CD4-positive, alpha-beta T cell treated with Interleukin-17A for 4 hours (primary cell): ENCODE results near the gene POLE.
A peak's percentile ranks its signal among the peaks of the same experiment; 100 is the strongest.

Source experiments
- DNase-seq: peaks from one replicate; pipeline ENCODE4 v3.0.0-alpha.2; 2020; ENCODE audit warnings: mixed read lengths

POLE gene

GRCh38 chr12:132687211-132688164 lies at the start of gene POLE, which contains the start of gene PXMP2:
Gene POLE, minus strand, starts transcription at chr12:132687342. Its CDS starts 27 bp downstream, at chr12:132687315.
Gene PXMP2, plus strand, starts transcription at chr12:132687587. Its CDS starts 84 bp downstream, at chr12:132687671.
- peak; percentile 97 for DNase-seq

GRCh38 chr12:132736913-132737312 lies 49.8 kb upstream of the POLE start:
- DNase-seq, result no peak

- no peak for DNase-seq
These were observed 49.2 kb upstream of the POLE start for GRCh38 chr12:132736378-132736777.

GRCh38 chr12:132735496-132735895 lies 48.4 kb upstream of the POLE start:
- no peak for DNase-seq

- DNase-seq, result no peak
These were observed 47.1 kb upstream of the POLE start for GRCh38 chr12:132734206-132734605.

- DNase-seq, result no peak
These were observed 44.4 kb upstream of the POLE start for GRCh38 chr12:132731574-132731973.

GRCh38 chr12:132730353-132730752 lies 43.2 kb upstream of the POLE start:
- no peak for DNase-seq

GRCh38 chr12:132729541-132730320 lies 42.6 kb upstream of the POLE start:
- DNase-seq, result no peak

GRCh38 chr12:132728502-132728901 lies 41.4 kb upstream of the POLE start:
- DNase-seq, result no peak

GRCh38 chr12:132727091-132727794 lies 40.1 kb upstream of the POLE start:
- no peak for DNase-seq

GRCh38 chr12:132726386-132726785 lies 39.2 kb upstream of the POLE start:
- DNase-seq, result no peak

- no peak for DNase-seq
These were observed 37.5 kb upstream of the POLE start for GRCh38 chr12:132724506-132725241.

- no peak for DNase-seq
These were observed 36.6 kb upstream of the POLE start for GRCh38 chr12:132723764-132724140.

- no peak for DNase-seq
These were observed 36.0 kb upstream of the POLE start for GRCh38 chr12:132723015-132723763.

GRCh38 chr12:132720606-132721345 lies 33.6 kb upstream of the POLE start:
- DNase-seq, result no peak

- DNase-seq, result no peak
These were observed 32.8 kb upstream of the POLE start for GRCh38 chr12:132719954-132720324.

- no peak for DNase-seq
These were observed 32.2 kb upstream of the POLE start for GRCh38 chr12:132719141-132719953.

- no peak for DNase-seq
These were observed 31.5 kb upstream of the POLE start for GRCh38 chr12:132718644-132719043.

GRCh38 chr12:132717531-132718387 lies 30.6 kb upstream of the POLE start:
- no peak for DNase-seq
